HepG2 (cell line): ENCODE measurements around the gene CRHR1. TPM values are rescaled to one million over a fixed set of nuclear protein-coding genes. Genes with fewer than 3 reads are reported as not detected.

Experiments
- ATAC-seq: fragments of 200-7000 bp; cut with Tn5 transposase; 3 replicates; pipeline ENCODE4 v1.9.1; 2020; ENCODE audit warnings: mild to moderate bottlenecking, moderate library complexity
- BruUV-seq: library from RNA; stranded (reverse); fragments of 400-500 nt; replicated peaks from 2 replicates; lab custom pipeline; 2021; lab: Mats Ljungman, UMichigan
- CTCF ChIA-PET: fragments of 300-600 bp; formaldehyde crosslinking; extraction: SDS; loops from one replicate; lab custom pipeline; 2021; ENCODE audit warnings: low total read pairs, inconsistent platforms, low intra/inter-chr PET ratio; lab: Yijun Ruan, JAX
- POLR2A ChIA-PET: fragments of 350-600 bp; sonication (Branson Sonifier 250); formaldehyde crosslinking; loops from one replicate; lab custom pipeline; 2020; ENCODE audit warnings: antibody characterized with exemption, inconsistent platforms; lab: Yijun Ruan, JAX
- DNase-seq: peaks from one replicate; pipeline ENCODE4 v3.0.0-alpha.2; 2015; ENCODE audit warnings: low spot score
- FAIRE-seq: peaks from 3 replicates; lab custom pipeline; 2011; peaks lifted over from hg19 to GRCh38; lab: Jason Lieb, UNC
- H2AFZ ChIP-seq: one replicate; pipeline ENCODE4 v1.6.1; 2011; ENCODE audit warnings: low read length, inconsistent platforms
- H3K27ac ChIP-seq: fragments of 300-600 bp; 3 replicates; pipeline ENCODE4 v1.8.0; 2011; ENCODE audit warnings: mixed run types, mild to moderate bottlenecking, mixed read lengths, low read length, inconsistent platforms; ENCODE audit not compliant: insufficient read depth; ENCODE audit errors: extremely low read length
- H3K27me3 ChIP-seq, 2 experiments: fragments of 200-600 bp in 1 of 2; 2 replicates in 1 of 2; 3 replicates in 1 of 2; pipeline versions ENCODE4 v1.6.0 to v1.8.0; 2011; ENCODE audit warnings: low read length in 2 of 2, mild to moderate bottlenecking in 2 of 2, moderate library complexity in 2 of 2, inconsistent platforms in 1 of 2; ENCODE audit not compliant: insufficient read depth in 2 of 2, control insufficient read depth in 1 of 2
- H3K36me3 ChIP-seq, 2 experiments: fragments of 200-600 bp in 1 of 2; replicated peaks in 1 of 2; 2 replicates in 1 of 2; 3 replicates in 1 of 2; pipeline versions ENCODE4 v1.5.1 to v1.8.0; 2011; ENCODE audit warnings: low read length in 2 of 2, inconsistent platforms in 1 of 2; ENCODE audit not compliant: insufficient read depth in 2 of 2, control insufficient read depth in 1 of 2
- H3K4me1 ChIP-seq: 2 replicates; pipeline ENCODE4 v1.5.1; 2012; ENCODE audit warnings: low read length, inconsistent platforms; ENCODE audit not compliant: insufficient read depth
- H3K4me2 ChIP-seq: 2 replicates; pipeline ENCODE4 v1.6.0; 2011; ENCODE audit warnings: low read depth, low read length, inconsistent platforms
- H3K4me3 ChIP-seq, 3 experiments: fragments of 200-600 bp in 1 of 3; sonication (generic), shearing (Covaris generic) in 1 of 3; replicated peaks in 1 of 3; 2 replicates each; pipeline ENCODE4 v1.5.1; 2011 to 2016; ENCODE audit warnings: low read length in 3 of 3, inconsistent platforms in 2 of 3, low read depth in 2 of 3, mild to moderate bottlenecking in 2 of 3, control low read depth in 1 of 3, mixed read lengths in 1 of 3; ENCODE audit not compliant: insufficient read depth in 1 of 3
- H3K79me2 ChIP-seq: one replicate; pipeline ENCODE4 v1.6.1; 2011; ENCODE audit warnings: low read length, inconsistent platforms; ENCODE audit not compliant: insufficient read depth
- H3K9ac ChIP-seq: 2 replicates; pipeline ENCODE4 v1.6.0; 2011; ENCODE audit warnings: mild to moderate bottlenecking, low read depth, low read length, inconsistent platforms; ENCODE audit not compliant: insufficient read depth
- H3K9me3 ChIP-seq: 2 replicates; pipeline ENCODE4 v1.5.1; 2012; ENCODE audit warnings: mild to moderate bottlenecking, low read length
- H4K20me1 ChIP-seq: 2 replicates; pipeline ENCODE4 v1.6.0; 2011; ENCODE audit warnings: inconsistent platforms, mild to moderate bottlenecking, low read length, moderate library complexity; ENCODE audit not compliant: insufficient read depth
- ESRRA ChIP-seq: sonication (generic); formaldehyde crosslinking; IDR thresholded peaks from 2 replicates; pipeline ENCODE4 v1.5.1; 2020; ENCODE audit warnings: mild to moderate bottlenecking, low read depth, missing genetic modification reagents
- MTA3 ChIP-seq: sonication (generic); formaldehyde crosslinking; IDR thresholded peaks from 2 replicates; pipeline ENCODE4 v1.4.0; 2020; ENCODE audit warnings: missing genetic modification reagents
- NR2F6 ChIP-seq, 2 experiments: IDR thresholded peaks; 2 replicates each; pipeline ENCODE4 v1.6.1; 2016; ENCODE audit warnings: antibody characterized with exemption in 1 of 2, mild to moderate bottlenecking in 1 of 2
- REL ChIP-seq: sonication (generic); formaldehyde crosslinking; conservative IDR thresholded peaks from 2 replicates; pipeline ENCODE4 v1.8.0; 2022; ENCODE audit warnings: mild to moderate bottlenecking, missing genetic modification reagents, moderate library complexity
- RFX1 ChIP-seq: fragments of 450-650 bp; IDR thresholded peaks from 2 replicates; pipeline ENCODE4 v1.6.1; 2017
- SETDB1 ChIP-seq: sonication (generic); formaldehyde crosslinking; IDR thresholded peaks from 2 replicates; pipeline ENCODE4 v1.5.1; 2020; ENCODE audit warnings: missing genetic modification reagents, mild to moderate bottlenecking, borderline replicate concordance
- STAT6 ChIP-seq: sonication (generic); formaldehyde crosslinking; IDR thresholded peaks from 2 replicates; pipeline ENCODE4 v1.4.0; 2020; ENCODE audit warnings: missing genetic modification reagents, mild to moderate bottlenecking, borderline replicate concordance
- TARDBP ChIP-seq: sonication (generic); formaldehyde crosslinking; IDR thresholded peaks from 2 replicates; pipeline ENCODE4 v1.8.0; 2022; ENCODE audit warnings: mild to moderate bottlenecking, missing genetic modification reagents
- ZBTB39 ChIP-seq: sonication (generic); formaldehyde crosslinking; IDR thresholded peaks from 2 replicates; pipeline ENCODE4 v1.5.0; 2020; ENCODE audit warnings: missing genetic modification reagents
- ZSCAN12 ChIP-seq: sonication (generic); formaldehyde crosslinking; IDR thresholded peaks from 2 replicates; pipeline ENCODE4 v1.9.0; 2021; ENCODE audit warnings: mild to moderate bottlenecking, missing genetic modification reagents
- ZSCAN21 ChIP-seq: sonication (generic); formaldehyde crosslinking; IDR thresholded peaks from 2 replicates; pipeline ENCODE4 v1.8.0; 2022; ENCODE audit warnings: mild to moderate bottlenecking, missing genetic modification reagents, moderate library complexity, borderline replicate concordance
- WGBS: methylation state at CpG from one replicate; pipeline ENCODE4 v1.1.6; 2017; ENCODE audit warnings: low lambda C conversion rate; 5-methylcytosine and 5-hydroxymethylcytosine counted together
- in situ Hi-C: cut with HindIII; loops from 2 replicates; pipeline ENCODE4 v1.10.0; 2017; ENCODE audit warnings: low pct_unique_long_range_greater_than_20kb; ENCODE audit not compliant: extremely low pct_ligation_motif_present
- intact Hi-C: fragments of 100-400 bp; cut with micrococcal nuclease; formaldehyde crosslinking; loops from one replicate; pipeline ENCODE4 v1.10.0; 2022; ENCODE audit not compliant: unreplicated experiment
- polyA plus RNA-seq, 8 experiments: library from polyadenylated mRNA; depleted of rRNA in 3 of 8; stranded (reverse) in 7 of 8; unstranded in 1 of 8; fragments of >200 nt; fragmentation: Illumina TruSeq in 4 of 8; extraction: Trizol in 4 of 8; gene quantifications; 2 replicates each; pipeline versions ENCODE4 v1.2.1 to v1.2.3, GENCODE V29; 2011 to 2016; ENCODE audit warnings: low read depth in 4 of 8, missing spikeins in 1 of 8, mixed read lengths in 1 of 8; ENCODE audit not compliant: insufficient read depth in 1 of 8
- total RNA-seq, 5 experiments: library from RNA; depleted of rRNA; stranded (reverse); fragments of >200 nt; fragmentation: Illumina TruSeq; extraction: Trizol; gene quantifications; 2 replicates each; pipeline ENCODE4 v1.2.3, GENCODE V29; 2016; ENCODE audit warnings: low read depth in 1 of 5
- TF ChIP-seq, protein P1 (sequence below): sonication (generic); formaldehyde crosslinking; IDR thresholded peaks from 2 replicates; pipeline ENCODE4 v1.4.0; 2020; ENCODE audit warnings: missing genetic modification reagents
- TF ChIP-seq, protein P2 (sequence below): sonication (generic); formaldehyde crosslinking; IDR thresholded peaks from 2 replicates; pipeline ENCODE4 v1.5.0; 2020; ENCODE audit warnings: mild to moderate bottlenecking, missing genetic modification reagents
- TF ChIP-seq, protein P3 (sequence below): sonication (generic); formaldehyde crosslinking; IDR thresholded peaks from 2 replicates; pipeline ENCODE4 v1.5.0; 2020; ENCODE audit warnings: mild to moderate bottlenecking, missing genetic modification reagents, borderline replicate concordance

Gene CRHR1
- total and polyA plus RNA-seq, 2 of the 13 experiments (the other 11 are each of a cell fraction or from before 2014, with no cell fraction given): not detected

GRCh38 chr17:45847101-45847500 lies 63.0 kb downstream of the CRHR1 start:
- no peak for FAIRE-seq
- in situ Hi-C loops: no loop called here
- no peak overlapping the region for H2AFZ ChIP-seq
- intact Hi-C loops: no loop called here
- ATAC-seq: no peak
- no peak for DNase-seq
- POLR2A ChIA-PET: no interaction called here
- H3K36me3 ChIP-seq: no peaks in the 10 kb centered on the region
- H3K27me3 ChIP-seq: peaks cover 15 to 95% of the 10 kb centered on the region in 2 experiments; a peak in 3 of 5 replicates
- no peaks in the 10 kb centered on the region for H4K20me1 ChIP-seq
- H3K27ac ChIP-seq: no peak overlapping the region
- WGBS: 30% methylated on average over 4 of the region's 4 CpGs
- no peaks in the 10 kb centered on the region for H3K4me1 ChIP-seq
- no peaks in the 10 kb centered on the region for H3K9me3 ChIP-seq
- no peak overlapping the region for H3K9ac ChIP-seq
- CTCF ChIA-PET: no interaction called here
- no peak overlapping the region for H3K4me2 ChIP-seq
- no TSS peak for BruUV-seq
- H3K79me2 ChIP-seq: no peaks in the 10 kb centered on the region
- H3K4me3 ChIP-seq: no peak overlapping the region
- TF ChIP-seq, protein P1, sequence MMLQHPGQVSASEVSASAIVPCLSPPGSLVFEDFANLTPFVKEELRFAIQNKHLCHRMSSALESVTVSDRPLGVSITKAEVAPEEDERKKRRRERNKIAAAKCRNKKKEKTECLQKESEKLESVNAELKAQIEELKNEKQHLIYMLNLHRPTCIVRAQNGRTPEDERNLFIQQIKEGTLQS: no peak
- TF ChIP-seq TARDBP (CRISPR knock-in tag) (no peak), RFX1 (no peak), NR2F6 (IDR thresholded peaks at IDR 0.05) (no peak), NR2F6 (CRISPR knock-in tag; IDR thresholded peaks at IDR 0.05) (no peak), ZBTB39 (CRISPR knock-in tag) (no peak), ZSCAN21 (CRISPR knock-in tag) (no peak), ESRRA (CRISPR knock-in tag) (no peak), ZSCAN12 (CRISPR knock-in tag) (no peak), STAT6 (CRISPR knock-in tag) (no peak), REL (CRISPR knock-in tag) (no peak), MTA3 (CRISPR knock-in tag) (no peak), SETDB1 (CRISPR knock-in tag) (no peak)
- TF ChIP-seq, protein P2, sequence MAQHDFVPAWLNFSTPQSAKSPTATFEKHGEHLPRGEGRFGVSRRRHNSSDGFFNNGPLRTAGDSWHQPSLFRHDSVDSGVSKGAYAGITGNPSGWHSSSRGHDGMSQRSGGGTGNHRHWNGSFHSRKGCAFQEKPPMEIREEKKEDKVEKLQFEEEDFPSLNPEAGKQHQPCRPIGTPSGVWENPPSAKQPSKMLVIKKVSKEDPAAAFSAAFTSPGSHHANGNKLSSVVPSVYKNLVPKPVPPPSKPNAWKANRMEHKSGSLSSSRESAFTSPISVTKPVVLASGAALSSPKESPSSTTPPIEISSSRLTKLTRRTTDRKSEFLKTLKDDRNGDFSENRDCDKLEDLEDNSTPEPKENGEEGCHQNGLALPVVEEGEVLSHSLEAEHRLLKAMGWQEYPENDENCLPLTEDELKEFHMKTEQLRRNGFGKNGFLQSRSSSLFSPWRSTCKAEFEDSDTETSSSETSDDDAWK (CRISPR knock-in tag): no peak
- TF ChIP-seq, protein P3, sequence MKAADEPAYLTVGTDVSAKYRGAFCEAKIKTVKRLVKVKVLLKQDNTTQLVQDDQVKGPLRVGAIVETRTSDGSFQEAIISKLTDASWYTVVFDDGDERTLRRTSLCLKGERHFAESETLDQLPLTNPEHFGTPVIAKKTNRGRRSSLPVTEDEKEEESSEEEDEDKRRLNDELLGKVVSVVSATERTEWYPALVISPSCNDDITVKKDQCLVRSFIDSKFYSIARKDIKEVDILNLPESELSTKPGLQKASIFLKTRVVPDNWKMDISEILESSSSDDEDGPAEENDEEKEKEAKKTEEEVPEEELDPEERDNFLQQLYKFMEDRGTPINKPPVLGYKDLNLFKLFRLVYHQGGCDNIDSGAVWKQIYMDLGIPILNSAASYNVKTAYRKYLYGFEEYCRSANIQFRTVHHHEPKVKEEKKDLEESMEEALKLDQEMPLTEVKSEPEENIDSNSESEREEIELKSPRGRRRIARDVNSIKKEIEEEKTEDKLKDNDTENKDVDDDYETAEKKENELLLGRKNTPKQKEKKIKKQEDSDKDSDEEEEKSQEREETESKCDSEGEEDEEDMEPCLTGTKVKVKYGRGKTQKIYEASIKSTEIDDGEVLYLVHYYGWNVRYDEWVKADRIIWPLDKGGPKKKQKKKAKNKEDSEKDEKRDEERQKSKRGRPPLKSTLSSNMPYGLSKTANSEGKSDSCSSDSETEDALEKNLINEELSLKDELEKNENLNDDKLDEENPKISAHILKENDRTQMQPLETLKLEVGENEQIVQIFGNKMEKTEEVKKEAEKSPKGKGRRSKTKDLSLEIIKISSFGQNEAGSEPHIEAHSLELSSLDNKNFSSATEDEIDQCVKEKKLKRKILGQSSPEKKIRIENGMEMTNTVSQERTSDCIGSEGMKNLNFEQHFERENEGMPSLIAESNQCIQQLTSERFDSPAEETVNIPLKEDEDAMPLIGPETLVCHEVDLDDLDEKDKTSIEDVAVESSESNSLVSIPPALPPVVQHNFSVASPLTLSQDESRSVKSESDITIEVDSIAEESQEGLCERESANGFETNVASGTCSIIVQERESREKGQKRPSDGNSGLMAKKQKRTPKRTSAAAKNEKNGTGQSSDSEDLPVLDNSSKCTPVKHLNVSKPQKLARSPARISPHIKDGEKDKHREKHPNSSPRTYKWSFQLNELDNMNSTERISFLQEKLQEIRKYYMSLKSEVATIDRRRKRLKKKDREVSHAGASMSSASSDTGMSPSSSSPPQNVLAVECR: no peak
